Muscle layer of duodenum (tissue), 2 donors: Measurements from ENCODE around the gene BRD9.

Experiments
- H3K27ac ChIP-seq: one replicate; pipeline ENCODE4 v1.7.0; 2013; ENCODE audit warnings: mild to moderate bottlenecking, low read length
- H3K27me3 ChIP-seq: one replicate; pipeline ENCODE4 v1.7.0; 2013; ENCODE audit warnings: low read depth, mild to moderate bottlenecking, control low read depth, low read length
- H3K36me3 ChIP-seq, 2 donors: one replicate each; pipeline ENCODE4 v1.7.0; 2013; ENCODE audit warnings: low read length in 2 of 2, control low read depth in 1 of 2, mild to moderate bottlenecking in 1 of 2; ENCODE audit not compliant: insufficient read depth in 2 of 2, control insufficient read depth in 1 of 2
- H3K4me1 ChIP-seq, 2 donors: one replicate each; pipeline ENCODE4 v1.7.0; 2013; ENCODE audit warnings: low read length in 2 of 2, mild to moderate bottlenecking in 2 of 2, control low read depth in 1 of 2, moderate library complexity in 1 of 2; ENCODE audit not compliant: insufficient read depth in 2 of 2, control insufficient read depth in 1 of 2
- H3K4me3 ChIP-seq, 2 donors: one replicate each; pipeline ENCODE4 v1.7.0; 2013; ENCODE audit warnings: low read length in 2 of 2, low read depth in 1 of 2, mild to moderate bottlenecking in 1 of 2
- H3K9me3 ChIP-seq, 2 donors: one replicate each; pipeline ENCODE4 v1.7.0; 2013; ENCODE audit warnings: low read length in 2 of 2, control low read depth in 1 of 2, mild to moderate bottlenecking in 1 of 2; ENCODE audit not compliant: control insufficient read depth in 1 of 2
- donor health status: healthy.

BRD9 gene

DNA sequence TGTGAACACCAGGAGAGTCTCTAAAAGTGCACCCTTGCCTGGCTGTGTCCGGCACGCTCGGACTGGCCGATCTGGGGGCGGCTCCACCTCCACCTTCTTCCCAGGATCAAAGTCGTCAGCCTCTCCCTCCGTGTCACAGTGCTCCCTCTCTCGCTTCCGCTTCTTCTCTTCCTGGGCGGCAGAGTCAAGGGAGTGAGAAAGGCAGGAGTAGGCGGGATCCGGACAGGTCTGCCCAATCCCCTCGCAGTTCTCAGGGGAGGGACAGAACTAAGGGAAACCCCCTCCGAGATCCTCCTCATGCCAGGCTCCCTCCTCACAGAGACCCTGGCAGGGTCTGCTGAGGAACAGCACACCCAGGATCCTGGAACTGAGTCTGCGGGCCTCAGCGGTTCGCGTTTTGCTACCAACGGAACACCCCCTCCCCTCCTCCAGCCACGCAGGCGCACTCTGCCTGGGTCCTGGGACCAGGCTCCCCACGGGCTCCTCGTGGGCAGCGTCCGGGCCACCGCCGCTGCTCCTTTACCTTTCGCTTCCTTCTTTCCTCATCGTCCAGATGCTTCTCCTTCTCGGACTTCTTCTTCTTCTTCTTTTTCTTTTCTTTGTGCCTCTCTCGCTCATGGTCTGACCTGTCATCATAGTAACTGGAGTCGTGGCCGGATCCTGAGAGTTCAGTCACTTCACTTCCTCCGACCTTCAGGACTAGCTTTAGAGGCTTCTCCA lies 1.3 kb downstream of the BRD9 start:
- no peaks in the 10 kb centered on the region for H3K9me3 ChIP-seq
- no peaks in the 10 kb centered on the region for H3K27me3 ChIP-seq
- H3K36me3 ChIP-seq = peaks cover 39 to 52% of the 10 kb centered on the region in 2 donors
- H3K4me3 ChIP-seq = peak overlapping the region; percentile 86 to 87
- peaks cover 9 to 20% of the 10 kb centered on the region in 2 donors for H3K4me1 ChIP-seq
- peak overlapping the region; percentile 79 for H3K27ac ChIP-seq

GRCh38 chr5:889075-889710 lies 3.4 kb downstream of the BRD9 start:
- peaks cover 9 to 20% of the 10 kb centered on the region in 2 donors for H3K4me1 ChIP-seq

GRCh38 chr5:888638-889035 lies 4.0 kb downstream of the BRD9 start:
- no peaks in the 10 kb centered on the region for H3K27me3 ChIP-seq
- peaks cover 62 to 78% of the 10 kb centered on the region in 2 donors for H3K36me3 ChIP-seq
- peaks cover 9 to 20% of the 10 kb centered on the region in 2 donors for H3K4me1 ChIP-seq
- H3K9me3 ChIP-seq = no peaks in the 10 kb centered on the region
- H3K4me3 ChIP-seq = no peak overlapping the region
- no peak overlapping the region for H3K27ac ChIP-seq

More at GRCh38 chr5:889075-889710, 3.4 kb downstream of the BRD9 start:
- no peaks in the 10 kb centered on the region for H3K9me3 ChIP-seq
- peaks cover 56 to 72% of the 10 kb centered on the region in 2 donors for H3K36me3 ChIP-seq
- H3K4me3 ChIP-seq = no peak overlapping the region
- H3K27me3 ChIP-seq = no peaks in the 10 kb centered on the region
- no peak overlapping the region for H3K27ac ChIP-seq

DNA sequence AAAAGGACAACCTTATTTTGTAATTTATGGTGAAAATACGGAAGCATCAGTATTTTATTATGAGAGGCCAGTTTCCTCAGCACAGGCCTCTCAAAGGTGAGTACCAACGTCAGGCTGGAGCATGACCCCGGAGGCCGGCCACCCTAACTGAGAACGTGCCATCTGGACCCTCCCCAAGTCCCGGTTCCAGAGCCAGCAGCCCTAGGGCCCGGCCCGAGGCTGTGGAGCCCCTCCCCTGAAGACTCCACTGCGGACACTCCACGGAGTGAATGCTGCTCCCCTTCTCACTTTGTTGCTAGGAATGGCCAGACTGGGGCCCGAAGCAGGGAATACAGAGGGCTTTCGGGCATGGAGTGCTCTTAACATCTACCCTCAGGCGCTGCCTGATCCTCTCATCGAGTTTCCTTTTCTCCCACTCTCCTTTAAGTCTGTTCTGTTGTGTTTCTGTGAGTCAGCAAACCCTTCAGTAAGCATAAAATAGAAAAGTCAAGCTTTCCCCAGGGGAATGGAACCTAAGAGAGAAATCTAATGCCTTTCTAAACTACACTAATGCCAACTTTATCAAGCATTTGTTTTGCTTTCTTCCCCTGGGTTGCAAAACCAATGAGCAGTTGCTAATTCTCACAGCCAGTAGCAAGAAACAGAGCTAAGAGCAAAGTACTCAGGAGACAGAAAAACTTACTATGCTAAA lies 4.5 kb downstream of the BRD9 start:
- Histone ChIP-seq H3K4me3 (no peak overlapping the region), H3K36me3 (peaks cover 67 to 83% of the 10 kb centered on the region in 2 donors), H3K27me3 (no peaks in the 10 kb centered on the region), H3K9me3 (no peaks in the 10 kb centered on the region), H3K27ac (no peak overlapping the region), H3K4me1 (peaks cover 9 to 16% of the 10 kb centered on the region in 2 donors)

DNA sequence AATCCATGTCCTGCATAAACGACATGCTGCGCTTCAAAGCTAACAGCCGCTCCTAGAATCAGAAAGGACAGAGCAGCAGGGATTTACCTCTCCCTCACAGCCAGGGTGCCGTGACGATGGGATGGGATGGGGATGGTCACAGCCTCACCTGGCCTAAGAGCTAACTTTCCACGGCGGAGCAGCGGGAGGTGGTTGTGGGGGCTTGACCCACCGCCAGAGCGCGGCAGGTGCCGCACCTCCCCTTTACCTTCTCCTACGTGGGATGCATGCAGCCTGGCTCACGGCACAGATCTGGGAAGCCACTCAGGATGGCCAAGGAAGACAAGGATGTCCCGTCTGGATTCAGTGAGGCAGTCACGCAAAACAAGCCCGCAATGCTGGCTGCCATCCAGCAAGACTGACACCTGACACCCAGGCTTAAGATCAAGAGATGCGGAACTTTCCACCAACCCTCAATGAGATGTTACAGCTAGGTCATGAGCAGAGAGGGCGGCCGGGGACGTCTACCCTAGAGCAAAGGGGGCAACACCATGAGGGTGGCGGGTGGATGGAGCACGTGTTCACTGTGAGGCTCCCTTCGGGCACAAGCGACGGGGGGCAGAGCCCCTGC lies 5.8 kb downstream of the BRD9 start:
- Histone ChIP-seq H3K36me3 (peaks cover 78 to 89% of the 10 kb centered on the region in 2 donors), H3K4me1 (peaks cover 9 to 12% of the 10 kb centered on the region in 2 donors), H3K9me3 (no peaks in the 10 kb centered on the region), H3K27me3 (no peaks in the 10 kb centered on the region), H3K4me3 (no peak overlapping the region), H3K27ac (no peak overlapping the region)

- H3K4me3 ChIP-seq = no peak overlapping the region
- no peaks in the 10 kb centered on the region for H3K27me3 ChIP-seq
- H3K9me3 ChIP-seq = no peaks in the 10 kb centered on the region
- peaks cover 86 to 92% of the 10 kb centered on the region in 2 donors for H3K36me3 ChIP-seq
- H3K27ac ChIP-seq = no peak overlapping the region
- H3K4me1 ChIP-seq = peaks cover 5% of the 10 kb centered on the region in 2 donors
These were observed 6.6 kb downstream of the BRD9 start for GRCh38 chr5:886036-886435.

- no peaks in the 10 kb centered on the region for H3K9me3 ChIP-seq
- no peak overlapping the region for H3K4me3 ChIP-seq
- no peaks in the 10 kb centered on the region for H3K27me3 ChIP-seq
- H3K36me3 ChIP-seq = peaks cover 84 to 91% of the 10 kb centered on the region in 2 donors
- peaks cover 0 to 1% of the 10 kb centered on the region in 2 donors for H3K4me1 ChIP-seq
- H3K27ac ChIP-seq = no peak overlapping the region
These were observed 7.1 kb downstream of the BRD9 start for GRCh38 chr5:885529-885928.

DNA sequence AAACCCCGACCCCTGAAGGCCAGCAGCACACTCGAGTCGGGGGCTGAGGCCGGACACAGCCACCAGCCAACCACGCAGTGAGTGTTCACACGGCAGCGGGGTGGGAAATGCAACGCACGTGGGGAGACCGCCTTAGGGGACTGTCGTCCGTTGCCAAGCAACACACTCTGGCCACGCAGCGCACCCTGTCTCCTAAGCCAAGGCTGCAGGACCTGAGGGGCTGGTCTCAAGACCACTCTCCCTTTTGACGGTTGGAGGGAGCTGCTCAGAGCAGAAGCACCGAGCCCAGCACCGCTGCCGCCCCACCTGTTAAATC lies 7.5 kb downstream of the BRD9 start:
- H3K27ac ChIP-seq = no peak overlapping the region
- no peaks in the 10 kb centered on the region for H3K9me3 ChIP-seq
- peaks cover 84 to 87% of the 10 kb centered on the region in 2 donors for H3K36me3 ChIP-seq
- no peak overlapping the region for H3K4me3 ChIP-seq
- H3K27me3 ChIP-seq = no peaks in the 10 kb centered on the region
- no peaks in the 10 kb centered on the region for H3K4me1 ChIP-seq

- H3K4me3 ChIP-seq = no peak overlapping the region
- no peak overlapping the region for H3K27ac ChIP-seq
- H3K9me3 ChIP-seq = no peaks in the 10 kb centered on the region
- H3K27me3 ChIP-seq = no peaks in the 10 kb centered on the region
- no peaks in the 10 kb centered on the region for H3K4me1 ChIP-seq
- H3K36me3 ChIP-seq = peaks cover 79 to 81% of the 10 kb centered on the region in 2 donors
These were observed 8.1 kb downstream of the BRD9 start for GRCh38 chr5:884345-885126.

GRCh38 chr5:883475-884181 lies 9.0 kb downstream of the BRD9 start:
- Histone ChIP-seq H3K27ac (no peak overlapping the region), H3K27me3 (no peaks in the 10 kb centered on the region), H3K4me1 (no peaks in the 10 kb centered on the region), H3K9me3 (no peaks in the 10 kb centered on the region), H3K36me3 (peaks cover 72 to 73% of the 10 kb centered on the region in 2 donors), H3K4me3 (no peak overlapping the region)
